HepG2 (cell line): ENCODE results near the gene MDP1. TPM values are rescaled to one million over a fixed set of nuclear protein-coding genes. Genes with fewer than 3 reads are reported as not detected.
A peak's percentile ranks its signal among the peaks of the same experiment; 100 is the strongest.

Experiments used
- CBX2 ChIP-seq, 2 experiments: fragments of 200-600 bp in 1 of 2; sonication (generic); formaldehyde crosslinking in 1 of 2; IDR thresholded peaks; 2 replicates each; pipeline versions ENCODE4 v1.7.0 to v1.8.1; 2018 to 2022; ENCODE audit warnings: low read depth in 2 of 2, low read length in 1 of 2, mild to moderate bottlenecking in 1 of 2, missing genetic modification reagents in 1 of 2
- GPBP1L1 ChIP-seq: sonication (generic); formaldehyde crosslinking; IDR thresholded peaks from 2 replicates; pipeline ENCODE4 v1.5.0; 2020; ENCODE audit warnings: mild to moderate bottlenecking, missing genetic modification reagents
- KDM5B ChIP-seq: sonication (generic); formaldehyde crosslinking; IDR thresholded peaks from 2 replicates; pipeline ENCODE4 v1.4.0; 2020; ENCODE audit warnings: missing genetic modification reagents, mild to moderate bottlenecking, borderline replicate concordance
- MLLT10 ChIP-seq: sonication (generic); formaldehyde crosslinking; IDR thresholded peaks from 2 replicates; pipeline ENCODE4 v1.4.0; 2020; ENCODE audit warnings: missing genetic modification reagents
- RBAK ChIP-seq: sonication (generic); formaldehyde crosslinking; IDR thresholded peaks from 2 replicates; pipeline ENCODE4 v1.5.1; 2020; ENCODE audit warnings: mild to moderate bottlenecking, missing genetic modification reagents
- RBFOX2 ChIP-seq: fragments of 200-400 bp; formaldehyde crosslinking; IDR thresholded peaks from 2 replicates; pipeline ENCODE4 v1.6.1; 2017; ENCODE audit warnings: low read depth, mild to moderate bottlenecking, low read length
- SMC3 ChIP-seq: IDR thresholded peaks from 2 replicates; pipeline ENCODE4 v1.6.1; 2011; ENCODE audit warnings: low read length, improper control_type of control experiment
- SNRNP70 ChIP-seq: fragments of 200-400 bp; formaldehyde crosslinking; IDR thresholded peaks from 2 replicates; pipeline ENCODE4 v1.6.1; 2017; ENCODE audit warnings: mild to moderate bottlenecking, low read depth, low read length, moderate library complexity
- TCF7 ChIP-seq: sonication (generic); IDR thresholded peaks from 2 replicates; pipeline ENCODE4 v1.6.1; 2016; ENCODE audit warnings: antibody characterized with exemption, low read depth
- THAP8 ChIP-seq: sonication (generic); formaldehyde crosslinking; IDR thresholded peaks from 2 replicates; pipeline ENCODE4 v1.5.1; 2020; ENCODE audit warnings: missing genetic modification reagents, mild to moderate bottlenecking, borderline replicate concordance
- TOE1 ChIP-seq: sonication (generic); formaldehyde crosslinking; IDR thresholded peaks from 2 replicates; pipeline ENCODE4 v1.4.0; 2020; ENCODE audit warnings: mild to moderate bottlenecking, missing genetic modification reagents
- XBP1 ChIP-seq: sonication (generic); formaldehyde crosslinking; IDR thresholded peaks from 2 replicates; pipeline ENCODE4 v1.5.0; 2020; ENCODE audit warnings: missing genetic modification reagents
- YY1 ChIP-seq: IDR thresholded peaks from 2 replicates; pipeline ENCODE4 v1.6.1; 2011; ENCODE audit warnings: low read length, low read depth, moderate library complexity, mild to moderate bottlenecking; ENCODE audit not compliant: insufficient read depth, insufficient replicate concordance
- ZHX1 ChIP-seq: sonication (generic); formaldehyde crosslinking; IDR thresholded peaks from 2 replicates; pipeline ENCODE4 v1.8.1; 2022; ENCODE audit warnings: low read depth, mild to moderate bottlenecking, missing genetic modification reagents
- ZNF10 ChIP-seq: sonication (generic); formaldehyde crosslinking; IDR thresholded peaks from 2 replicates; pipeline ENCODE4 v1.4.0; 2020; ENCODE audit warnings: mild to moderate bottlenecking, low read depth, missing genetic modification reagents, borderline replicate concordance
- ZNF12 ChIP-seq: sonication (generic); formaldehyde crosslinking; IDR thresholded peaks from 2 replicates; pipeline ENCODE4 v1.5.0; 2020; ENCODE audit warnings: missing genetic modification reagents
- ZNF274 ChIP-seq: sonication (generic); formaldehyde crosslinking; IDR thresholded peaks from 2 replicates; pipeline ENCODE4 v1.5.1; 2020; ENCODE audit warnings: mild to moderate bottlenecking, missing genetic modification reagents
- ZNF660 ChIP-seq: sonication (generic); formaldehyde crosslinking; IDR thresholded peaks from 2 replicates; pipeline ENCODE4 v1.5.1; 2020; ENCODE audit warnings: mild to moderate bottlenecking, low read depth, missing genetic modification reagents, borderline replicate concordance
- ZNF704 ChIP-seq: sonication (generic); formaldehyde crosslinking; IDR thresholded peaks from 2 replicates; pipeline ENCODE4 v1.8.1; 2023; ENCODE audit warnings: mild to moderate bottlenecking, inconsistent platforms, moderate library complexity, missing genetic modification reagents, borderline replicate concordance
- ZNF841 ChIP-seq: sonication (generic); formaldehyde crosslinking; IDR thresholded peaks from 2 replicates; pipeline ENCODE4 v1.8.1; 2023; ENCODE audit warnings: missing genetic modification reagents, borderline replicate concordance
- ZSCAN12 ChIP-seq: sonication (generic); formaldehyde crosslinking; IDR thresholded peaks from 2 replicates; pipeline ENCODE4 v1.9.0; 2021; ENCODE audit warnings: mild to moderate bottlenecking, missing genetic modification reagents
- polyA plus RNA-seq, 8 experiments: library from polyadenylated mRNA; depleted of rRNA in 3 of 8; stranded (reverse) in 7 of 8; unstranded in 1 of 8; fragments of >200 nt; fragmentation: Illumina TruSeq in 4 of 8; extraction: Trizol in 4 of 8; gene quantifications; 2 replicates each; pipeline versions ENCODE4 v1.2.1 to v1.2.3, GENCODE V29; 2011 to 2016; ENCODE audit warnings: low read depth in 4 of 8, missing spikeins in 1 of 8, mixed read lengths in 1 of 8; ENCODE audit not compliant: insufficient read depth in 1 of 8
- total RNA-seq, 5 experiments: library from RNA; depleted of rRNA; stranded (reverse); fragments of >200 nt; fragmentation: Illumina TruSeq; extraction: Trizol; gene quantifications; 2 replicates each; pipeline ENCODE4 v1.2.3, GENCODE V29; 2016; ENCODE audit warnings: low read depth in 1 of 5
- TF ChIP-seq, protein P1 (sequence below): sonication (generic); formaldehyde crosslinking; IDR thresholded peaks from 2 replicates; pipeline ENCODE4 v1.4.0; 2020; ENCODE audit warnings: missing genetic modification reagents, mild to moderate bottlenecking, borderline replicate concordance
- TF ChIP-seq, protein P2 (sequence below): sonication (generic); formaldehyde crosslinking; IDR thresholded peaks from 2 replicates; pipeline ENCODE4 v1.5.0; 2020; ENCODE audit warnings: missing genetic modification reagents

Gene MDP1
- total and polyA plus RNA-seq, 2 of the 13 experiments (the other 11 are each of a cell fraction or from before 2014, with no cell fraction given) = 44.1 to 48.7 TPM

DNA sequence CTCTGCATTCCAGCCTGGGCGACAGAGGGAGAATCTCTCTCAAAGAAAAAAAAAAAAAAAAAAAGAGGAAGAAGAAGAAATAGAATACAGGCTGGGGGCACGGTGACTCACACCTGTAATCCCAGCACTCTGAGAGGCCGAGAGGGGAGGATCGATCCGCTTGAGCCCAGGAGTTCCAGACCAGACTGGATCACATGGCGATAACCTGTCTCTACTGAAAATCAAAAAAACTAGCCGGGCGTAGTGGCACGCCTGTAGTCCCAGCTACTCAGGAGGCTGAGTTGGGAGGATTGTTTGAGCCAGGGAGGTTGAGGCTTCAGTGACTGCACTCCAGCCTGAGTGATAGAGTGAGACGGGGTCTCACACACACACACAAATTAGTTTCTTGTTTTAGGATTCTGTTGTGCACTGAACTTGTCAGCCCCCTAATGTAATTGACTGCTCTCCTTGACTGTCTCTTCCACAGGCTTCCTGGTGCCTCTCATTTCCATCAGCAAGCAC is 27.5 kb upstream of the MDP1 start (continued):
- TF ChIP-seq GPBP1L1 (CRISPR knock-in tag) = no peak
- TF ChIP-seq RBFOX2 = no peak
- TF ChIP-seq, protein P1, sequence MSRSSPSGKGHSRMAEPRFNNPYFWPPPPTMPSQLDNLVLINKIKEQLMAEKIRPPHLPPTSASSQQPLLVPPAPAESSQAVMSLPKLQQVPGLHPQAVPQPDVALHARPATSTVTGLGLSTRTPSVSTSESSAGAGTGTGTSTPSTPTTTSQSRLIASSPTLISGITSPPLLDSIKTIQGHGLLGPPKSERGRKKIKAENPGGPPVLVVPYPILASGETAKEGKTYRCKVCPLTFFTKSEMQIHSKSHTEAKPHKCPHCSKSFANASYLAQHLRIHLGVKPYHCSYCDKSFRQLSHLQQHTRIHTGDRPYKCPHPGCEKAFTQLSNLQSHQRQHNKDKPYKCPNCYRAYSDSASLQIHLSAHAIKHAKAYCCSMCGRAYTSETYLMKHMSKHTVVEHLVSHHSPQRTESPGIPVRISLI = no peak; the same call in none of the 2 replicates
- TF ChIP-seq MLLT10 (CRISPR knock-in tag) = no peak
- TF ChIP-seq YY1 = no peak
- TF ChIP-seq ZNF10 (CRISPR knock-in tag) = no peak
- TF ChIP-seq ZNF660 = no peak
- TF ChIP-seq CBX2 (IDR thresholded peaks at IDR 0.05; ENCODE audit: low read depth, low read length) = no peak
- no peak for TF ChIP-seq CBX2 (CRISPR knock-in tag; IDR thresholded peaks at IDR 0.05; ENCODE audit: low read depth)
- no peak for TF ChIP-seq SNRNP70
- TF ChIP-seq ZSCAN12 (CRISPR knock-in tag) = no peak
- no peak for TF ChIP-seq SMC3
- 0 out of 2 replicates have a peak, but pooled peaks have one; percentile 2 for TF ChIP-seq ZNF12
- TF ChIP-seq, protein P2, sequence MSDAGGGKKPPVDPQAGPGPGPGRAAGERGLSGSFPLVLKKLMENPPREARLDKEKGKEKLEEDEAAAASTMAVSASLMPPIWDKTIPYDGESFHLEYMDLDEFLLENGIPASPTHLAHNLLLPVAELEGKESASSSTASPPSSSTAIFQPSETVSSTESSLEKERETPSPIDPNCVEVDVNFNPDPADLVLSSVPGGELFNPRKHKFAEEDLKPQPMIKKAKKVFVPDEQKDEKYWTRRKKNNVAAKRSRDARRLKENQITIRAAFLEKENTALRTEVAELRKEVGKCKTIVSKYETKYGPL = no peak
- TF ChIP-seq ZNF841 (CRISPR knock-in tag) = no peak
- TF ChIP-seq KDM5B = no peak
- no peak for TF ChIP-seq THAP8
- no peak for TF ChIP-seq ZNF704 (CRISPR knock-in tag)
- no peak for TF ChIP-seq ZHX1
- no peak for TF ChIP-seq TOE1 (CRISPR knock-in tag)
- TF ChIP-seq TCF7 = no peak
- no peak for TF ChIP-seq RBAK (CRISPR knock-in tag)
- no peak for TF ChIP-seq XBP1 (CRISPR knock-in tag)
- TF ChIP-seq ZNF274 = no peak
